Mesodermal cell (in vitro differentiated cells): Measurements from ENCODE around the gene ZNF467.

Experiments used
- H3K27ac ChIP-seq: 2 replicates; pipeline ENCODE4 v1.7.0; 2013; ENCODE audit warnings: mild to moderate bottlenecking, low read depth, low read length, moderate library complexity; ENCODE audit not compliant: severe bottlenecking
- H3K36me3 ChIP-seq: 2 replicates; pipeline ENCODE4 v1.7.1; 2013; ENCODE audit warnings: mild to moderate bottlenecking, low read length, moderate library complexity; ENCODE audit not compliant: control insufficient read depth, insufficient read depth
- H3K4me1 ChIP-seq: one replicate; pipeline ENCODE4 v1.7.1; 2013; ENCODE audit warnings: mild to moderate bottlenecking, low read length; ENCODE audit not compliant: insufficient read depth, control insufficient read depth, poor library complexity, severe bottlenecking
- H3K4me3 ChIP-seq: 2 replicates; pipeline ENCODE4 v1.7.0; 2013; ENCODE audit warnings: low read length, control low read depth, mild to moderate bottlenecking; ENCODE audit not compliant: insufficient read depth, poor library complexity, severe bottlenecking; ENCODE audit errors: extremely low read depth
- H3K9me3 ChIP-seq: 2 replicates; pipeline ENCODE4 v1.7.1; 2013; ENCODE audit warnings: mild to moderate bottlenecking, low read length, moderate library complexity; ENCODE audit not compliant: control insufficient read depth
- WGBS, 2 experiments: methylation state at CpG; one replicate each; pipeline ENCODE4 v1.1.5; 2013; ENCODE audit warnings: missing lambda C conversion rate in 2 of 2; ENCODE audit not compliant: insufficient coverage in 2 of 2; 5-methylcytosine and 5-hydroxymethylcytosine counted together

ZNF467 gene

GRCh38 chr7:149741629-149742028 is 31.8 kb downstream of the ZNF467 start:
- Histone ChIP-seq H3K36me3 (no peaks in the 10 kb centered on the region), H3K4me3 (no peak overlapping the region), H3K4me1 (no peaks in the 10 kb centered on the region), H3K27ac (no peak overlapping the region), H3K9me3 (no peaks in the 10 kb centered on the region)
- 67 to 79% methylated on average over 11 to 12 of the region's 13 CpGs for WGBS, 2 experiments

DNA sequence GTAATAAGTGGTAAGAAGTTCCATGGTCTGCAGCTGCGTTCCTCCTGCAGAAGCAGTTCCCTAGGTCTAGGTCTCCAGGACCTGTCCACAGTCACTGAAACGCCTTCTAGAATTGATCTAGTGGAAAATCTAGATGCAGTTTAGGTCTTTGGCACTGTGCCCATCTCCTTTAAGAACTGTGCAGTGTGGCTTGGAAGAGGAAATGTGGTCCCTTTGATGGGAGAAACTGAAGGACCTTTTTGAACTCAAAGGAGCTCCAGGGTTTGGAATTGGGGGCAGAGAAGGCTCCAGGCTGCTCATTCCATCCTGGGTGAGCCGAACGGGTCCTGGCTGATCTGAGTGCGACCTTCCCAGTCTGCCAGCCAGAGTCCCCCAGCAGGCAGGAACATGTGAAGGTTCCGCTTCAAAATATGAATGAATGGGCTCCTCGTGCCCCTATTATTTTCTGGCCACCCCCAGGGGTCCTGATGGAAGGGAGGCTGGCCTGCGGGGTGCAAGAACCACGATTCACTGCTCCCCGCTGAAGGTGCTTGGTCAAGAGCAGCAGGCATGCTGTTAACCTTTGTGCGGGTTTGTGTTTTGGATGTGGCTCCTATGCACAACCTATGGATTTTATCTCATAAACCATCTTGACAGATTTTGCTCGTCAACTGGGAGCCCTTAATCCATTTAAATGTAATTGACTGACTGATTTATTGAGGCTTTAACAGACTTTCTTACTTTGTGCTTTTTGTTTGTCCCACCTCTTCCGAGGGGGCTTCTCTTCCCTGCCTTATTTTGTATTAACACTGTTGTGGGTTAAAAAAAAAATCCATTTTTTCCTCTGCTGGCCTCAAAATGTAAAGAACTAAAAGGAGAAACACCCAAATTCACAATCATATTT is 36.7 kb downstream of the ZNF467 start:
- H3K36me3 ChIP-seq, result peaks cover 18% of the 10 kb centered on the region
- WGBS, 2 experiments, result 73 to 86% methylated on average over 6 to 7 of the region's 13 CpGs
- H3K4me1 ChIP-seq, result no peaks in the 10 kb centered on the region
- H3K4me3 ChIP-seq, result no peak overlapping the region
- no peak overlapping the region for H3K27ac ChIP-seq
- no peaks in the 10 kb centered on the region for H3K9me3 ChIP-seq

DNA sequence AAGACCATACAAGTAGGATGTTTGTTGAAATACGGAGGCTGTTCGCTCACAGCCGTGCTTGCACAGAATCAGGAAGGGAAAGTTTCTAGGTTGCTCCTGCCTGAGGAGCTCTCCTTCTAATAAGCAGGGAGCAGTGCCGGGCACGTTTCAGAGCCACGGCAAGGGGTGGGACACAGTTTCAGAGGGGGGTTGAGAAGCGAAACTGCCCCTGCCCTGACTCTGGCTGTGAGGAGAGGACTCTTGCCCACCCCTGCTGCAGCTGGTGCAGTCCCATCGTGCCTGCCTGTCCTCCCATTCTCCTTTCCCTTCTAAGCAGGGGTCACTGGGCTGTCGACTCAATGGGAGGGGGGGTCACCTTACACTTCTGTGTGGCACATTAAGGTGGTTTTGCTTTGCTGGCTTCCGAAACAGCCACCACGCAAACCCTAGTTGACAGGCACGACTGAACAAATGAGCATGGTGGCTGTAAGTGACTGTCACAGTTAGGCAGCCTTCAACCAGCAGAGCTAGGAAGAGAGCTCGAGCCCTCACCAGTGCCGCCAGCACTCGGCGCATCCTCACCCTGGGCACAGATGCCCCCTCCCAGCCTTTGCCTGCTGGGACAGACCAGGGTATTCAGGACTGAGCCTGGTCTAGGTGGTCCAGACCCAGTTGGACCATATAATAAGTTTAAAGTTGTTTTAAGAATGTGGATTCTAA is 37.5 kb downstream of the ZNF467 start:
- Histone ChIP-seq H3K36me3 (peaks cover 25% of the 10 kb centered on the region), H3K27ac (no peak overlapping the region), H3K4me3 (no peak overlapping the region), H3K9me3 (no peaks in the 10 kb centered on the region), H3K4me1 (no peaks in the 10 kb centered on the region)
- WGBS, 2 experiments, result 79 to 86% methylated on average over 9 to 14 of the region's 16 CpGs

- WGBS, 2 experiments, result 96 to 97% methylated on average over 6 of the region's 6 CpGs
These were observed 38.2 kb downstream of the ZNF467 start for GRCh38 chr7:149735181-149735602.

DNA sequence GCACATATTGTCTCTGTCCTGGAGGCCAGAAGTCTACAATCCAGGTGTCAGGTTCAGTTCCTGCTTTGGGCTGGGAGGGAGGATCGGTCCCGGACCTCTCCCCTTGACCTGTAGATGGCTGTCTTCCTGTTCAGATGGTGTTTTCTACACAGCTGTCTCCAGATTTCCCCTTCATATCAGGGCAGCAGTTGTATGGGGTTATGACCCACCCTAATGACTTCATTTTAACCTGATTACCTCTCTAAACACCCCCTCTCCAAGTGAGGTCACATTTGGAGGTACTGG is 38.7 kb downstream of the ZNF467 start:
- Histone ChIP-seq H3K36me3 (peaks cover 33% of the 10 kb centered on the region), H3K4me3 (no peak overlapping the region), H3K4me1 (no peaks in the 10 kb centered on the region), H3K27ac (no peak overlapping the region), H3K9me3 (no peaks in the 10 kb centered on the region)
- 85% methylated on average over 2 of the region's 2 CpGs; no CpG with 5 or more reads in 1 of the 2 experiments for WGBS, 2 experiments

More at GRCh38 chr7:149735181-149735602, 38.2 kb downstream of the ZNF467 start:
- H3K36me3 ChIP-seq, result peaks cover 29% of the 10 kb centered on the region
- H3K9me3 ChIP-seq, result no peaks in the 10 kb centered on the region
- no peak overlapping the region for H3K4me3 ChIP-seq
- H3K4me1 ChIP-seq, result no peaks in the 10 kb centered on the region
- no peak overlapping the region for H3K27ac ChIP-seq

DNA sequence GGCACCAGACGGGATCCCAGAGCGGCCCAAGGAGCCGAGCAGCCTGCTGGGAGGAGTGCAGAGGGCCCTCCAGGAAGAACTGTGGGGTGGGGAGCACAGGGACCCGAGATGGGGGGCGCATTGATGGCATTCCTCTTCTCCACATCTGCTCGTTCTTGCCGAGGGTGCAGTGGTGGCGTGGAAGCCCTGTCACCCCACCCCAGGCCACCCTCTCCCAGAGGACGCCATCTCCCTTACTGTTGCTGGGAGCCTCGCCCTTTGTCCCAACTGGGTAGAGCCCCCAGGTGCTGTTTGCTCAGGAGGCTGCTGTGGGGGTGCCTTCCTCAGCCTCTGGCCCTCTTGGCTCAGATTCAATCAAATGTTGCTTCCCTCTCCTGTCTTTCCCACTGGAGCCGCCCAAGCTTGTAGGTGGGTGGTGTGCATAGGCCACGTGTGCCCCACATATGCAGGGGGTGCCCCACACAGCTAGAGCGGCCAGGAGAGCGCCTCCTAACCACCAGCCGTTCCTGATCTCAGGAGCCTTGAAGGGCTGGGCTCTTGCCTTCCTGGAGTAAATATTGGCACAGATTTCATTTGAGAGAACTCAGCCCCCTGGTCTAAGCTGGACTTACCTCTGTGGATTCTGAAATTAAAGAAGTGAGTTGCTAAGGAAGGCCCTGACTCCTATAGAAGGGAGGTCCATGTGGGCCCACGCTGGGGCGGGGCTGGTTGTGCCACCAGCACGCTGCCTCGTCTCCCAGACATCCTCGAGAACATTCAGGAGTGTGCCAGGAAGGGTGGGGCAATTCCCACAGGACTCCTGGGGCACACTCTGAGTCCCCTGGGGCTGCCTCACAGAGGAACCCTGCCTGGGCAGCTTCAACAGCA is 39.2 kb downstream of the ZNF467 start:
- peaks cover 39% of the 10 kb centered on the region for H3K36me3 ChIP-seq
- no peaks in the 10 kb centered on the region for H3K9me3 ChIP-seq
- 94 to 95% methylated on average over 18 of the region's 20 CpGs for WGBS, 2 experiments
- no peaks in the 10 kb centered on the region for H3K4me1 ChIP-seq
- no peak overlapping the region for H3K4me3 ChIP-seq
- no peak overlapping the region for H3K27ac ChIP-seq

GRCh38 chr7:149733131-149733923 is 40.1 kb downstream of the ZNF467 start:
- Histone ChIP-seq H3K27ac (no peak overlapping the region), H3K4me3 (no peak overlapping the region), H3K9me3 (no peaks in the 10 kb centered on the region), H3K4me1 (no peaks in the 10 kb centered on the region), H3K36me3 (peaks cover 47% of the 10 kb centered on the region)
- 92 to 95% methylated on average over 22 to 26 of the region's 30 CpGs for WGBS, 2 experiments

DNA sequence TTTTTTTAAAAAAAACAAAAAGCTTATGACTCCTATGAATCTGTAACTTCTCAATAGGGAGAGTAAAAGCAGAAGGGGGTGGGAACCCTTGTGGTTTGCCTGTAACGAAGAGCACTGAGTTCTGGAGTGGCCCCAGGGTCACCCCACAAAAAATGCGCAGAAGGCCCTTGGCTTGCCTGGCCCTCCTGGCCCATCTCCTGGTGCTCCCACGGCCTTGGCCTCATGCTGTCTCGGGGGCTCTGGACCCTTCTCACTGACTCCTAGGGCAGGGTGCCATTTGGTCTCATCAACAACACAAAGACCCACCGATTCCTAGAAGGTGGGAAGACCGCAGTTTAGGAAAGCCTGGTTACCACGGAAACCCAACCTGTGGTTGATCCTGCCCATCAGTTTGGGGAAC is 40.8 kb downstream of the ZNF467 start:
- 90 to 95% methylated on average over 6 to 7 of the region's 7 CpGs for WGBS, 2 experiments
- H3K4me1 ChIP-seq, result no peaks in the 10 kb centered on the region
- H3K4me3 ChIP-seq, result no peak overlapping the region
- no peaks in the 10 kb centered on the region for H3K9me3 ChIP-seq
- peaks cover 50% of the 10 kb centered on the region for H3K36me3 ChIP-seq
- no peak overlapping the region for H3K27ac ChIP-seq

DNA sequence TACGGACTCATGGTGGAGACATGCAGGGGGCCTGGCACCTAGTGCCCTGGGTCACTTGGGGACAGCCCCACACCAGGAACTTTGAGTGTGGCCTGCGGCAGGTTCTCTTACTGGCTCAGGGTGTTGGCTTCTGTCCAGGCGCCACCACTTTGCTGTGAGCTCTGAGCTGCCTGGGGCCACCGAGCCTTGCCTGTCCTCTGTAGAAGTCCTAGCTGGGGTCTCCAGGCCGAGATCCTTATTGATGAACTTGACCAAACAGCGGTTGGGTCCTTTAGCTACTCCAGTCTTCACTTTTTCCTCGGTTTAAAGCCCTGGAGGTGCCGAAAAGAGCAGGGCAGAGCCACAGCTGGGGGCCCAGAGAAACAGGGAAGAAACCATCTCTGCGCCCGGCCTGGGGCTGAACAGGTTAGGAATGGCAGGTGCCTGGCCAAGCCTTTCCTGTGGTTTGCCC is 41.3 kb downstream of the ZNF467 start:
- H3K4me3 ChIP-seq, result no peak overlapping the region
- H3K27ac ChIP-seq, result no peak overlapping the region
- H3K4me1 ChIP-seq, result no peaks in the 10 kb centered on the region
- 95 to 97% methylated on average over 10 of the region's 10 CpGs for WGBS, 2 experiments
- H3K9me3 ChIP-seq, result no peaks in the 10 kb centered on the region
- H3K36me3 ChIP-seq, result peaks cover 55% of the 10 kb centered on the region
